ENCODE measurements around the gene AFF1. TPM values are rescaled to one million over a fixed set of nuclear protein-coding genes. Genes with fewer than 3 reads are reported as not detected.

AFF1 gene
- total RNA-seq, 4 donors from 2014 or later, result 22.9 to 47.1 (median 34.0) TPM

DNA sequence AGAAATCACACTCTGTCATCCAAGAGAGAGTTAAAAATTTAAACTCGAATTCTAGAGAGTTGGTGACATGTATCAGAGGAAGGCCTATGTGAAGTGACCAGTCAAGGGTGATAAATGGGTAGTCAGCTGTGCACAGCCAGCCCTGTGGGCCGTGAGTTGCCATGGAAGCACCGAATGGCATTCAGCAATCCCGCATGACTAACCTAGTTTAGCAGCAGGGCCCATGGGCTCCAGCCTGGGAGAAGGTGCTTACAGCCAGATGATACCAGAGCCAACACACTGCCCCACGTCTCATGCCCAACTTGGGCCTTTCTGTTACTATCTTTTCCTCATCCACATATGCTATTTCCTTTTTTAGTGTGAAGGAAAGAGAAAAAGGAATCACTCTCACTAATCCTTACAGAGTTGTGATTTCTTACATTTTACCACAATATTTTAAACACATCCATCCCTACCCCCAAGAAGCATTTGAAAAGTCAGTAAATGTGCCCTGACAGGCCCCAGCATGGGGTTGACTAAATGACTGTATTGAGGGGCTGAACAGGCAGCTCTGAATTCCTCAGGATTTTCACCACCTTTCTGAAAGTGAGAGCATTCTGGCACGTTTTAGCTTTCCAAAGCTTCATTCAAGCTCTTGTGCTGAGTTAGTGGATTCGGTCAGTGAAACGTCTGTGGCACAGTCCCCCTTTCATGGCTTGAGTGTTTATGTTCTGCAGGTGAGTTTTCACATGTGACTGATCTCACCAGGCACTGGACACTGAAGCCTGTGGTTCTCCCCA is 104.2 kb downstream of the AFF1 start:
- Histone ChIP-seq H3K27me3 (no peaks in the 10 kb centered on the region), H3K36me3 (no peaks in the 10 kb centered on the region), H3K4me1 (peaks cover 39 to 100% (median 60%) of the 10 kb centered on the region in 3 donors), H3K27ac (peak overlapping the region; percentile 52 to 76 (median 70)), H3K4me3 (no peak overlapping the region), H3K9me3 (no peaks in the 10 kb centered on the region)
- TF ChIP-seq, protein P1, sequence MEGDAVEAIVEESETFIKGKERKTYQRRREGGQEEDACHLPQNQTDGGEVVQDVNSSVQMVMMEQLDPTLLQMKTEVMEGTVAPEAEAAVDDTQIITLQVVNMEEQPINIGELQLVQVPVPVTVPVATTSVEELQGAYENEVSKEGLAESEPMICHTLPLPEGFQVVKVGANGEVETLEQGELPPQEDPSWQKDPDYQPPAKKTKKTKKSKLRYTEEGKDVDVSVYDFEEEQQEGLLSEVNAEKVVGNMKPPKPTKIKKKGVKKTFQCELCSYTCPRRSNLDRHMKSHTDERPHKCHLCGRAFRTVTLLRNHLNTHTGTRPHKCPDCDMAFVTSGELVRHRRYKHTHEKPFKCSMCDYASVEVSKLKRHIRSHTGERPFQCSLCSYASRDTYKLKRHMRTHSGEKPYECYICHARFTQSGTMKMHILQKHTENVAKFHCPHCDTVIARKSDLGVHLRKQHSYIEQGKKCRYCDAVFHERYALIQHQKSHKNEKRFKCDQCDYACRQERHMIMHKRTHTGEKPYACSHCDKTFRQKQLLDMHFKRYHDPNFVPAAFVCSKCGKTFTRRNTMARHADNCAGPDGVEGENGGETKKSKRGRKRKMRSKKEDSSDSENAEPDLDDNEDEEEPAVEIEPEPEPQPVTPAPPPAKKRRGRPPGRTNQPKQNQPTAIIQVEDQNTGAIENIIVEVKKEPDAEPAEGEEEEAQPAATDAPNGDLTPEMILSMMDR (IDR thresholded peaks at IDR 0.05), result no peak
- no peak for TF ChIP-seq POLR2A (IDR thresholded peaks at IDR 0.05)
- no peak for DNase-seq
- intact Hi-C loops (cut with DNase I), result no loop called here
- WGBS, 2 donors, result 12 to 33% methylated on average over 8 of the region's 8 CpGs

DNA sequence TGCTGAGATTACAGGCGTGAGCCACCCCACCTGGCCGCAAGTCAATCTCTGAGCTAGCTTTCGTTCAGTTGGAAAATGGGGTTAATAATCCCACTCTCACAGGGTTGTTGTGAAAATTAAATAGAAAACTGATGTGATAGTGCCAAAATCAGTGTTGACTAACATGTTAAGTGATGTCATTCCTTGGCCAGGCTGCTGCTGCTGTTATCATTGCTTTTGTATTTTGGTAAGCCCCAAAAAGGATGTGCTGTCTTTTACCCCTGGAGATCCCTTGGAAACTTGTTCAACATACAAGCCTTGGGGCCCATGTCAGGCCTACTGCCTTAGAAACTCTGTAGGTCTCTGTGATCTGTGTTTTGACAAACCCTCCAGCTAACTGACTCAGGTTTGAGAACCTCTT is 106.3 kb downstream of the AFF1 start:
- Histone ChIP-seq H3K27ac (peak overlapping the region; percentile 16 to 78 (median 68)), H3K36me3 (no peaks in the 10 kb centered on the region), H3K4me1 (peaks cover 52 to 100% (median 60%) of the 10 kb centered on the region in 3 donors), H3K9me3 (no peaks in the 10 kb centered on the region), H3K4me3 (no peak overlapping the region), H3K27me3 (no peaks in the 10 kb centered on the region)
- DNase-seq, result no peak
- WGBS, 2 donors, result 60 to 73% methylated on average over 1 to 3 of the region's 3 CpGs
- intact Hi-C loops (cut with DNase I), result no loop called here
- TF ChIP-seq, protein P1 (IDR thresholded peaks at IDR 0.05), result no peak
- no peak for TF ChIP-seq POLR2A (IDR thresholded peaks at IDR 0.05)

DNA sequence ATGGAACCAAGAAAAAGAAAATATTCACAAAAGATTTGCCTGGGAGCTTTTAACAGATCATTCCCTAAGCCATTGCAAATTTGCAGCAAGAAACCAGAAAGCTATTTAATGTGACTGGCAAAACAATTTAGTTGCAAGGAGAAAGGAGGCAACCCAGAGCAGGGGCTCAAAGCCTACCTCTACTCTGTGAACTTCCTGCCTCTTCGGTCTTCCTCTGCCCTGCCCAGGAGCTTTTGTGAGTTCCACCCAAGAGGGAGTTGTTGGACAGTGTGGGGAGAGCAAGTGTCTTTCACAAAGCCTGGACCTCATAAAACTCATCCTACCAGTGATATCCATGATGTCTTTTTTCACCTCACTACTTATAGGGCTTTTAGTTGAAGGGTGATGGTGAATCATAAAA is 107.4 kb downstream of the AFF1 start:
- intact Hi-C loops (cut with DNase I), result no loop called here
- WGBS, 2 donors, result 67 to 71% methylated on average over 1 of the region's 1 CpG
- TF ChIP-seq POLR2A (IDR thresholded peaks at IDR 0.05), result no peak
- TF ChIP-seq, protein P1 (IDR thresholded peaks at IDR 0.05), result no peak
- Histone ChIP-seq H3K36me3 (peaks cover 6 to 10% (median 7%) of the 10 kb centered on the region in 3 donors), H3K27ac (peak overlapping the region in 3 of 4 donors; percentile 3 to 74 (median 63)), H3K4me3 (no peak overlapping the region), H3K9me3 (no peaks in the 10 kb centered on the region), H3K27me3 (no peaks in the 10 kb centered on the region), H3K4me1 (peaks cover 46 to 99% (median 54%) of the 10 kb centered on the region in 3 donors)
- DNase-seq, result no peak

DNA sequence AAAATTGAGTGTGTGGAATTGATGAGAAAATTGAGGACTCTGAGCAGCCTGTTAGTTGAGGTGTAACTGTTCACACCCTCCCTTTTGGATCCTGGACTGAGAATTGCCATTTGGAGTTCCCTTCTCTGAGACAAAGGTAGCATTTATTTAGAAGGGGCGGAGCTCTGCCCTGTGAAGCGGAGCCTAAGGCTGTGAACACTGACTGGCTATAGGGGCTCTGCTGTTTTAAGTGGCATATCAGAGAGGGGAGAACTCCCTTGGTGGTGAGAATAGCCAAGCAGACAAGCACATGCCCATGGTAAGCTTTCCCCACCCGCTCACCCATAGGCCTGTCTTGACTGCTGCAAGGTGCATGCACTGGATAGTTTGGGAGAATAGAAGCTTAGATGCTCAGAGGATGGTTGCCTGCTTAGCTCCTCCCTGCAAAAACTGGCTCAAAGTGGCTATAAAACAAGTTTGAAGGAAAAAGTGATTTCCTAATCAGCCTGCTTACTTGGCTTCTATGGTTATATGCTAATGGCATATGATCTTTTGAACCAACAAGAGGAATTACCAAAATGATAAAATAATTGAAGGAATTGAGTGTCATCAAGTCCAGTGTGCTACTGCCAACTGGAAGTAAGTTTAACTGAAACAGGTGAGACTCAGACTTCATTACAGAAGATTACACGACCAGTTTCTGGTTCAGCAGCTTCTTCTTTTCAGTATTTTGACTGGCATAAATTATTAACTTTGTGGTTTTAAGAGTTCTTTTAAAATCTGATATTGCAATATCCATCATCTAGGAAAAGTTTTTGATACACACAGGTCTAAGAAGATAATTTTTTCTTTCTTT is 108.4 kb downstream of the AFF1 start:
- TF ChIP-seq, protein P1 (IDR thresholded peaks at IDR 0.05), result no peak
- TF ChIP-seq POLR2A (IDR thresholded peaks at IDR 0.05), result no peak
- Histone ChIP-seq H3K4me3 (no peak overlapping the region), H3K9me3 (no peaks in the 10 kb centered on the region), H3K36me3 (peaks cover 8 to 20% (median 13%) of the 10 kb centered on the region in 3 donors), H3K27me3 (no peaks in the 10 kb centered on the region), H3K4me1 (peaks cover 37 to 89% (median 45%) of the 10 kb centered on the region in 3 donors), H3K27ac (peak overlapping the region in 3 of 4 donors; percentile 11 to 28 (median 27))
- intact Hi-C loops (cut with DNase I), result no loop called here
- 73 to 75% methylated on average over 4 of the region's 4 CpGs for WGBS, 2 donors
- no peak for DNase-seq

Data from esophagus squamous epithelium (tissue), 5 donors.